Thyroid gland (tissue), 4 donors: Measurements from ENCODE around the gene DIO3.

Experiments
- POLR2A ChIP-seq, 2 donors: fragments of 450-650 bp; IDR thresholded peaks; one replicate each; pipeline ENCODE4 v1.6.1; 2017; ENCODE audit warnings: antibody characterized with exemption in 2 of 2, mild to moderate bottlenecking in 2 of 2, moderate library complexity in 1 of 2
- TF ChIP-seq, protein P1 (sequence below), 6 experiments: fragments of 200-600 bp in 3 of 6; fragments of 450-650 bp in 3 of 6; sonication (generic) in 3 of 6; IDR thresholded peaks; one replicate each; pipeline ENCODE4 v1.5.1; 2016 to 2019; ENCODE audit warnings: antibody characterized with exemption in 6 of 6, mild to moderate bottlenecking in 2 of 6, inconsistent platforms in 1 of 6, moderate library complexity in 1 of 6

DNA sequence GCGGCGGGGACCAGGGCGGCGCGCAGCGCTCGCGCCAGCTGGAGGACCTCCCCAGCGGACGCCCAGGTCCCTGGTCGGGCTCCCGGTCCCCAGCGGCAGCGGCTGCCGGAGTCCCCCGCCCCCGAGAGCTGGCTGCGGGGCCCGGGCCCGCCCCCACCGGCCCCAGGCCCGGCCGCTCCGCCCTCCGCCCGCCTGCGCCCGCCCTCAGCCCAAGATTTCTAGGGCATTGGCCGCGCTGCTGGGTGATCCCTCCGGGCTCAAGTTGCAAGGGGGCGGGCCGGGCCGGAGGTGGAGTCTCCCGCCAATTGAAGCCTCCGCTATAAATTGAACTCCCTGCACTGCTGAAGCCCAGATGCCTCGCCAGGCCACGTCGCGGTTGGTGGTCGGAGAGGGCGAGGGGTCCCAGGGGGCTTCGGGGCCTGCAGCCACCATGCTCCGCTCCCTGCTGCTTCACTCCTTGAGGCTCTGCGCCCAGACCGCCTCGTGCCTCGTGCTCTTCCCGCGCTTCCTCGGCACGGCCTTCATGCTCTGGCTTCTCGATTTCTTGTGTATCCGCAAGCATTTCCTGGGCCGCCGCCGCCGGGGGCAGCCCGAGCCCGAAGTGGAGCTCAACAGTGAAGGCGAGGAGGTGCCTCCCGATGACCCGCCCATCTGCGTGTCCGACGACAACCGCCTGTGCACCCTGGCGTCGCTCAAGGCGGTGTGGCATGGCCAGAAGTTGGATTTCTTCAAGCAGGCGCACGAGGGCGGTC lies at the start of gene DIO3:
- TF ChIP-seq, protein P1, sequence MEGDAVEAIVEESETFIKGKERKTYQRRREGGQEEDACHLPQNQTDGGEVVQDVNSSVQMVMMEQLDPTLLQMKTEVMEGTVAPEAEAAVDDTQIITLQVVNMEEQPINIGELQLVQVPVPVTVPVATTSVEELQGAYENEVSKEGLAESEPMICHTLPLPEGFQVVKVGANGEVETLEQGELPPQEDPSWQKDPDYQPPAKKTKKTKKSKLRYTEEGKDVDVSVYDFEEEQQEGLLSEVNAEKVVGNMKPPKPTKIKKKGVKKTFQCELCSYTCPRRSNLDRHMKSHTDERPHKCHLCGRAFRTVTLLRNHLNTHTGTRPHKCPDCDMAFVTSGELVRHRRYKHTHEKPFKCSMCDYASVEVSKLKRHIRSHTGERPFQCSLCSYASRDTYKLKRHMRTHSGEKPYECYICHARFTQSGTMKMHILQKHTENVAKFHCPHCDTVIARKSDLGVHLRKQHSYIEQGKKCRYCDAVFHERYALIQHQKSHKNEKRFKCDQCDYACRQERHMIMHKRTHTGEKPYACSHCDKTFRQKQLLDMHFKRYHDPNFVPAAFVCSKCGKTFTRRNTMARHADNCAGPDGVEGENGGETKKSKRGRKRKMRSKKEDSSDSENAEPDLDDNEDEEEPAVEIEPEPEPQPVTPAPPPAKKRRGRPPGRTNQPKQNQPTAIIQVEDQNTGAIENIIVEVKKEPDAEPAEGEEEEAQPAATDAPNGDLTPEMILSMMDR (IDR thresholded peaks at IDR 0.05) = no peak
- TF ChIP-seq POLR2A (IDR thresholded peaks at IDR 0.05) = no peak
